GM21576 (cell line): ENCODE data around the gene VWF.
"Not testable (repeated sequence)": the region's sequence is repeated elsewhere in the genome, so short reads cannot be mapped to it uniquely, and the experiment has no call there.

Source experiments
- ATAC-seq: cut with Tn5 transposase; IDR thresholded peaks from one replicate; pipeline ENCODE4 v1.9.1; 2021; ENCODE audit warnings: mild to moderate bottlenecking, moderate library complexity; ENCODE audit not compliant: unreplicated experiment

VWF gene

DNA sequence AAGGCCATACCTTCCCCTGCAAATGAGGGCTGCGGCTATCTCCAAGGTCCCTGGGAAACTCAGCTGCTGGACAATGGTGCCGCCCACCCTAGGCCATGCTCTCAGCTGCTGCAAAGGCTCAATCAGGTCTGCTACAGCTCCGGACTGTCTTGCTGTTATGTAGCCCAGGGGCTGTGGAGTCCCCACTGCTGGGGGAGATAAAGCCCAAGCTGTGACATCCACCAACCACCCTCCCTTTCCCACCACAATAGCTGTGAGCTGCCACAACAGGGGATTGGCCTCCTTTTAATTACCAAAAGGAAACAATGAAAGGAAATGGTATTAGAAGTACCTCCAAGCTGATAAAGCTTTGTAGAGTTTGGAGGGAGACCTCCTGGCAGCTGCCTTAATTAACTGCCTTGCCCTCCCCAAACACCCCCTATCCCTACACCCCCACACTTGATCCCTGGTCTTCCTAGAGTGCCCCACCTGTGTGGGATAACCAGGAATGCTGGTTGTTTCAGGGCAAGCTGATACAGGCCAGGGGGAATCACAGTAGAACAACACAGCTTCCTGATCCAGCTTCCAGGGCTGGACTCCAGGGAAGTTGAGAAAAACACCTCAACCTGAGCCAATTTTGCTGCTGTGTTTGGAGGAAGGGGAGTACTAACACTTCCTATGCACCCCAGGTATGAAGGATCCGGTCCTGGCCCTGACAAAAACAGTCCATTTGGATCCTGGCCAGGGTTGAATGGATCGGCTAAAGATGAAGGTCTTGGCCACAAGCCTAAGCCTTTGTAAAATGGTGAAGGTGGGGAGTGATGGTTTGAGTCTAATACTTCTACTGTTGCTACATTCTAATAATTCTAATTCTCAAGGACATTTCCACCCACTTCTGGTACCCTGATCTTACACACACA, at the start of gene VWF:
Gene VWF (minus strand): TSS at position 260 of the 899 bp plus-strand sequence. CDS start 1,474 bp downstream, outside the sequence.
- ATAC-seq: no peak

DNA sequence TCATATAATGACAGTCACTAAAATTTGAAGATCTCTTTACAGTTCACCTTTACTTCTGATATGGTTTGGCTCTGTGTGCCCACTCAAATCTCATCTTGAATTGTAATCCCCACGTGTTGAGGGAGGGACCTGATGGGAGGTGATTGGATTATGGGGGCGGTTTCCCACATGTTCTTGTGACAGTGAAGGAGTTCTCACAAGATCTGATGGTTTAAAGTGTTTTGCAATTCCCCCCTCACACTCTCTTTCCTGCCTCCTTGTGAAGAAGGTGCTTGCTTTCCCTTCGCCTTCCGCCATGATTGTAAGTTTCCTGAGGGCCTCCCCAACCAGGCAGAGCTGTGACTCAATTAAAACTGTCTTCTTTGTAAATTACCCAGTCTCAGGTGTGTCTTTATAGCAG, 48.4 kb upstream of the VWF start:
- no peak for ATAC-seq

DNA sequence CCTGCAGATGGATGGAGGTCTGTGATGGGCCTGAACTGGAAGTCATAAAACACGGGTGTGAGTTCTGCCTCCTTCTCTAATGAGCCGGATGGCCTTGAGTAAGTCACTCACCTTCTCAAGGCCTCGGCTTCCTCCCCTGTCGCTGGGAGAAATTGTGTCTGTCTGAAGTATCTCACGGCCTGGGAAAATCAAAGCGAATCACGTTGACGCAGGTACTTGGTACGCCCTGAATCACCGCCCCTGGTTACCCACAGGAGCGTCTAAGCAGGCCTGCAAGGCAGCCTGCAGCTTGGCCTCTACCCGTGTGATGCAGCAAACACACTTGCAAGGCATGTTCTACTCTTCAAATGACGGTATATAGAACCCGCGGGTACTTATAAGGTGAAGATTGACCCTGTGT, 47.6 kb upstream of the VWF start:
- no peak for ATAC-seq

DNA sequence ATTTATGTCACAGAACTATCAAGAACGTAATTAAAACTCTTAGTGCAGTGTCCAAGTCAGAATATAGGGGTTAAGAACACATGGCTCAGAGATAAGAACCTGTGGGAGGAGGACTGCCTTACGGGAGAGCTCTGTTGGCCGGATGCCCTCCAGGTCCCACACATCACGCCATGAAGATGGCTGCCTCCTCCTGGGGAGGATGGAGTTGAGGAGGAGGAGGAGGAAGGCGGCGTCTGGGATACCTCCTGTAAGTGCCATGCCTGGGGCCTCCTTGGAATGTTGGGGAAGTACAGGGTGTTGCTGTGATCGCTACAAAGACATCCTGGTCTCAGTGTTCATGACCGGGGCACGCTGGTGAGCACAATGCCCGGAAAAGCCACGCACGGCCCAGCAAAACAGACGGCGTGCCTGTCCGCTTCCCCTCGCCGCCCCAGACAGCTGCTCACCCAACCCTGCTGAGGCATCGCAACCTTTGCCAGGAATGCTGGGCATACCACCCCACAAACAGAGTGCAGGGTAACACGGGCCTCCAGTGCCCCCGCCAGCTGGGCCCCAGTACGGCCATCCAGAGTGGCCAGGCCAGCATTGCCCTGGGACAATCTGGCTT, 47.0 kb upstream of the VWF start:
- ATAC-seq: no peak

DNA sequence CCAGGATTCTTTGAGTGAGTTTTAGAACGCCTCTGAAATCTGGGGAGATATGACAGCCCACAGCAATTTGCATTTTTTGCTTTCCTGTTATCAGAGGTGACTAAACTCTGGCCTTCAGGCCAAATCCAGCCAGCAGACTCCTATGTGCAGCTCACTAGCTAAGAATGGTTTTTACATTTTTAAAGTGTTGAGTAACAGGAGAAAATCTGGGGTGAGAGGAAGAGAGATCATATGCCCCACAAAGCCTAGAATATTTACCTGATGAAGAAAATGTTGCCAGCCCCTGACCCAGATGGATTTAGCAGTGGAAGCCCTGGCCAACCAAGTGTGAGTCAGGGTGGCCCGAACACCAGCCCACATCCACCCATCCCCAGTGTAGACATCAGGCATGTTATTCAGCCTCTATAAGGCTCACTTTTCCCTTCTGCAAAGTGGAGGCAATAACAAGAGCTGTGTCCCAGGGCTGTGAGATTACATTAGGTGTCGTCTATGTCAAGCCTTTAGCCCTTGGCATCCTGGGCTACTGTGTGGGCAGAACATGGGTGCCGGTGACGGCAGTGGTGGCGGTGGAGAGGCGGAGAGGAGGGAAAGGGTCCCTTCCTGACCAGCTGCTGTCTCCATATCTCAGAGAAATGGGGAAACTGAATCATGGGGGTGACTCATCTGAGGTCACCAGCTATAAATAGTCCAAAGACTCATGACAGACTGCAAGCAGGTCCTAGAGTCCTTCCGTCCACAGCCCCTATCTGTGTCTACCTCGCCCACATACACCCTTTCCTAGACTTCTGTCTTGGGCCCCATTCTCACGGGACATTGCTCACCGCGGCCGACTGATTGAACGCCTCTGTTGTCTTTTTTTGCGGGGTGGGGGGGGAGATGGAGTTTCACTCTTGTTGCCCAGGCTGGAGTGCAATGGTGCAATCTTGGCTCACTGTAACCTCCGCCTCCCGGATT, 43.1 kb upstream of the VWF start:
- ATAC-seq: peak; percentile 83

DNA sequence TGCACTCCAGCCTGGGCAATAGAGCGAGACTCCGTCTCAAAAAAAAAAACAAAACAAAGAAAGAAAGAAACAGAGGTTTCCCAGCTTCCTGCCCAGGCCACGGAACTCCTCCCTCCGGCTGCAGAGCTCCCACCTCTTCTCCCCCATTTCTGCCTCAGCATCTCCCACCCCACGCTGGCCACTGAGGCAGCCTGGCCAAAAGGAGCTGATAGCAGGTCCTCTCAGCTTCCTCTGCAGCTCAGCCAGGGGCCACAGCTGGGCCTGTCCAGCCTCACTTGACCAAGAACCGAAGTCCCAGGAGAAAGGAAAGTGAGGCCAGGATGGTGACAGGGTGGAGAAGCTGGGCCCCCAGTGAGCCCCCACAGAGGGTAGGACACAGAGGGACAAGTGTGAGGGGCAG, 42.3 kb upstream of the VWF start:
- no peak for ATAC-seq

DNA sequence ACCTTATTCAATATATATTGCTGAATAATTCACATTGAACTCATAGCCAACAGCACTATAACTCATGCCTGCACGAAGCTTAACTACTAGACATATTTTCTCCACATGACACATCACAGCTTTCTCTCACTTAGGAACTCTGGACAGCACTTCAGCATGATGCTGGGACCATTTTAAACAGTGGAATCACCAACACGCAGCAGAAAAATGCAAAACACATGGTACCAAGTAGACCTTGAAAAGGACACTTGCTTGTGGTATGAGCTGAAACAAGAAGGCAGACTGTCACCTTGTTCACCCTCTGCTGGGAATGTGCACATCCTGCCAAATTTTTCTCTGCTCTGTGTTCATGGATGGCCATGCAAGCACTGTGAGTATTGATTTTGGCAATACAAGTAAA, 40.9 kb upstream of the VWF start:
- no peak for ATAC-seq

DNA sequence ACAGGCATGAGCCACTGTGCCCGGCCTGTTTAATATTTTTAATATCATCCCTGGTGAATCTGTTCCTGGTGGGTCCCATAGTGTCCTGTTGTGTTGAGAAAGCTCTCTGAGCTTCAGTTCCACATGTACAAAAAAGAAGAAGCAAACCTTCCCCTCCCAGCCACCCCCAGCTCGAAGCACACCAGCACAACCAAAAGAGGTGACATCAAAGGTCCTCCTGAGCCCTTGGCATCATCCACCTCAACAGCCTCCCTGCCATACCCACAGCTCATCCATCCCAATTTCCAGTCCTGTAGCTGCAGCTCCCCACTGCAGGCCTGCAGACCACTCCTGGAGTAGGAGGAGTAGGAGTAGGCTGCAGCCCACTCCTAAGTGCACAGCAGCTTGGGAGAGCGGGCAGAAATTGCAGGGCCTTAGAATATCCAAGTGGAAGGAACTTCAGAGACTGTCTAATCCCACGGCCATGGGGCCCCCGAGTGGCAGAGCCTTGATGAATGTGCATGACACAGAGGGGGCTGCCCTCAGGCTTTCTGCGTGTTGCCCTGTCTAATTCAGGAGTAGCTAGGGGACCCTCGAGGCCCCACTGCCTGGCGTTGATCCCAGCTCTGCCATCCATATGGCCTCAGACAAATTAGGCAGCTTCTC, 39.1 kb upstream of the VWF start:
- ATAC-seq: no peak

DNA sequence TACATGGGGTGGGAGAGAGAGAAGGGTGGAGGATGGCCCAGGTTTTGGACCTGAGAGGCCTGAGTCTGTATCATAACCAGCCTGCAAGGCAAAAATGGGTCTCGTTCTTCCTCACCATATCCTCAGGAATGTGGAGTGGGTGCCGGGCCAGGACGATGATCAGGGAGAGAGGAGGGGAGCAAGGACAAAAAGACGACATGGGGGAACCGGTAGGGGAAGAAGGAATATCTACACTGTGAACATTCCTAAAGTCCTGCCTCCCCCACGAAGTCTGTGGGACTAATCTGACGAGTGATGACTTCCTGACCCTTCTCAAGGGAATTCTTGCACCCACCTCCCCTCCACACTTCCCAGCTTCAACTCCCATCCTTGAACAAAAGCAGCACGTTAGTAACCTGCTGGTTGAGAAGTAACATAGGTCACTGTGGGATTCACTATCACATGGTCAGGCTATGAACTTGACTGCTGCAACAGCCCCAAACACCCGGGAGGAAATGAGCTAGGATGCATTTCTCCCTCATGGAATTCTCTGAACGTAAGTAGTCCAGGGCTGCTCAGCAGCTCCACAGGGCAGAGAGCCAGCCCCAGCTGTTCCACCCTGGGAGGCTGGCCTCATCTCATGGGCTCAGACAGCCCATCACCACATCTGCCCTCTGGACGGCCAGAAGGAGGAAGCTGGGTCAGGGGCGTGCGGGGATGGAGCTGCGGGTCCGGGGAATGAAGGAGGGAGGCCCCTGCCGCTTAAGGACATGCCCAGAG, 36.8 kb upstream of the VWF start:
- no peak for ATAC-seq

DNA sequence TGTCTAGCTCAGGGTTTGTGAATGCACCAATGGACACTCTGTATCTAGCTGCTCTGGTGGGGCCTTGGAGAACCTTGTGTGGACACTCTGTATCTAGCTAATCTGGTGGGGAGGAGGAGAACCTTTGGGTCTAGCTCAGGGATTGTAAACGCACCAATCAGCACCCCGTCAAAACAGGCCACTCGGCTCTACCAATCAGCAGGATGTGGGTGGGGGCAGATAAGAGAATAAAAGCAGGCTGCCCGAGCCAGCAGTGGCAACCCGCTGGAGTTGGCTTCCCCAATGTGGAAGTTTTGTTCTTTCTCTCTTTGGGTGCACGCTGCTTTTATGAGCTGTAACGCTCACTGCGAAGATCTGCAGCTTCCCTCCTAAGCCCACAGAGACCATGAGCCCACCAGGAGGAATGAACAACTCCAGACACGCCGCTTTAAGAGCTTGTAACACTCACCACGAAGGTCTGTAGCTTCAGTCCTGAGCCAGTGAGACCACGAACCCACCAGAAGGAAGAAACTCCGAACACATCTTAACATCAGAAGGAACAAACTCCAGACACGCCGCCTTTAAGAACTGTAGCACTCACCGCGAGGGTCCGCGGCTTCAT, 35.7 kb upstream of the VWF start:
- ATAC-seq: not testable (repeated sequence)

DNA sequence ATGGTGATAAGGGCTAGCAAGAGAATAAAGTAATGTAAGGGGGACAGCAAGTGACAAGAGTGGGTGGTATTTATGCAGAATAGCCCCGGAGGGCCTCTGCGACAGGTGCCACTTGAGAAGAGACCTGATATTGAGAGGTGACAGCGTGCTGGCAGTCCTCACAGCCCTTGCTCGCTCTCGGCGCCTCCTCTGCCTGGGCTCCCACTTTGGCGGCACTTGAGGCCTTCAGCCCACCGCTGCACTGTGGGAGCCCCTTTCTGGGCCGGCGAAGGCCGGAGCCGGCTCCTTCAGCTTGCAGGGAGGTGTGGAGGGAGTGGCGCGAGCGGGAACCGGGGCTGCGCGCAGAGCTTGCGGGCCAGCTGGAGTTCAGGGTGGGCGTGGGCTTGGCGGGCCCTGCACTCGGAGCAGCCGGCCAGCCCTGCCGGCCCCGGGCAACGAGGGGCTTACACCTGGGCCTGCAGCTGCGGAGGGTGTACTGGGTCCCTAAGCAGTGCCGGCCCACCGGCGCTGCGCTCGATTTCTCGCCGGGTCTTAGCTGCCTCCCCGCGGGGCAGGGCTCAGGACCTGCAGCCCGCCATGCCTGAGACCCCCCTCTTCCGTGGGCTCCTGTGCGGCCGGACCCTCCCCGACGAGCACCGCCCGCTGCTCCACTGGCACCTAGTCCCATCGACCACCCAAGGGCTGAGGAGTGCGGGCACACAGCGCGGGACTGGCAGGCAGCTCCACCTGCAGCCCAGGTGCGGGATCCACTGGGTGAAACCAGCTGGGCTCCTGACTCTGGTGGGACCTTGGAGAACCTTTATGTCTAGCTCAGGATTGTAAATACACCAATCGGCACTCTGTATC, 34.9 kb upstream of the VWF start:
- ATAC-seq: not testable (repeated sequence)

DNA sequence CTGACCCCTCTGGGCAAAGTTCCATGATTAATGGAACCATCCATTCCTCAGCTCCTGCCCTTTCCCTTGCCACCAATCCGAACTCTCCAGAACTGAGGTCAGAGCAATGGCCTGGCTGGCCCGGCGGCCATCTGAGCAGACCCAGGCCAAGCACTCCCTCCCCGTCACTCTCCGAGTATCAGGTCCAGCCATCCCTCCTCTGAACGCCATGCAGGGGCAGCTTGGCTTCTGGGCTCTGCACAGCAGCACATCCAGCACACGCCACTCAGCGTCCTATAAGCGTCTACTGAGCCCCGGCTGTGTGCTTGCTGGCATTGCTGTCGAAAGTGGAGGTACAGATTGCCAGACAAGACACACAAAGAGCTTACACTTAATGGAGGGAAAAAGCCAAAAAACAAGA, 34.3 kb upstream of the VWF start:
- ATAC-seq: no peak

DNA sequence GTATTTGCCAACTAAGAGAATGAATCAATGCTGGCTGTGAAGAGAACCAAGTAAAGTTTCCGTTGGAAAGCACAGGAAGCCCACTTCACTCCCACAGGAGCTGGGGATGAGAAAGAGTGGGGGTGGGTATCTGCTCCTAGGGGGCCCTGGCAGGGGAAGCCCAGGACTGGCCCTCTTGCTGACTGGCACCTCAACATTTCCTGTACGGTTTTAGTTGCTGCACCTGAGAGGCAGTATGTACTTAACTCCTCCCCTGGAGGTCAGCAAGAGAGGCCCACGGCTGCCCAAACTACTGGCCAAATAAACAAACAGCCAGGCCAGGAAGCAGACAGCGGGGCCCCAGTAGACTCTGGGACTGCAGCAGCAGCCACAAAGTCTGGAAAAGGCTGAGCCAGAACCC, 33.8 kb upstream of the VWF start:
- ATAC-seq: no peak

DNA sequence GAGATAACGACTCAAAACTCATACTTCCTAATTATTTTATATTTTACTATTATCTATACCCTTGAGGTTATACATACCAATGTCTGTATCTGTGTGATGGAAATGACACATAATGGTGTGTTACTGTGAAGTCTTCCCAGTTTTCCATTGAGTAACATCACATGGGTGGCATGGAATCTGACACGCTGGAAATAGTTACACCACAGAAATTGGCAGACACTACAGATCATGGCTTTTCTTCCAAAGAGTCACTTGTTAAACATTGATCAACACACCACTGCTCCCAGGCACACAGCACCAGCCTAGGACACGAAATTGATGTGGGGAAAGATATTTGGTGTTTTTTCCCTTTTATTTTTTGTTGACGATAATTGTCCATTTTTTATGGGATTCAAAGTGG, 33.0 kb upstream of the VWF start:
- no peak for ATAC-seq

DNA sequence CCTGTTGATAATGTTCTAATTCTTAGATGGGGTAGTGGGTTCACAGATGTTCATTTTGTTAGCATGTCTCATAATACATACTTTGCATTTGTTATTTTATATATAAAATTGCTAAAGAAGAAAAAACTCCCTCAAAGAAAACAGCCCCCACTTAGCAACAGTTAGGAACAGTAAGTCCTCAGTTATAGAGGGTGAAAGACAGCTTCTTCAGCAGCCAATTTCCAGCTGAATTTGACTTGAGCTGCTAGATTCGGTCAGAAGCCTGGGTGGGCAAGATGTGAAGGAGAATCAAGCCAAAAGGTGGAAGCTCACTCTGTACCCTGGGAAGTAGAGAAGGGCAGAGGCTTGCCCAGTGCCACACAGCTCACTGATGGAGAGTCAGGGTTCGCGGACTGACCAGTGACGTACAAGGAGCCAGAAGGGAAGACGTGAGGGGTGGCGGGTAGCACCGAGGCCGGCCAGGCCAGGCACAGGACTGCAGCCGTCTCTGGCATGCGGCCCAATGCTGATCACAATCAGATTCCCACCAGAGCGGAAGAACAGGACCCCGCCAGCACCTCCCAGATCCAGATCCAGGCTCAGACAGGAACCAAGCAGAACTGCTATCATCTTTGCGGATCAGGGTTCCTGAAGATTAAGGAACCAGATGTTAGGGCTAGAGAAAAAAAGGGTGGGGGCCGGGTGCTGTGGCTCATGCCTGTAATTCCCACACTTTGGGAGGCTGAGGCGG, 30.4 kb upstream of the VWF start:
- no peak for ATAC-seq

DNA sequence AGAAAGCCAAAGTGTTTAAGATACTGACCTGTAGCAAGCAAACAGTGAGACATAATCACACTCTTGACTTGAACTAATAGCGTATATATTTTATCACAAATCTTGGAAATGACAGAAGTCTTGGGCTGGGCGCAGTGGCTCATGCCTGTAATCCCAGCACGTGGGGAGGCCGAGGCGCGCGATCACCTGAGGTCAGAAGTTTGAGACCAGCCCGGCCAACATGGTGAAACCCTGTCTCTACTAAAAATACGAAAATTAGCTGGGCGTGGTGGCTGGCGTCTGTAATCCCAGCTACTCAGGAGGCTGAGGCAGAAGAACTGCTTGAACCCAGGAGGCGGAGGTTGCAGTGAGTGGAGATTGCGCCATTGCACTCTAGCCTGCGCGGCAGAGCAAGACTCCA, 24.3 kb upstream of the VWF start:
- ATAC-seq: not testable (repeated sequence)

DNA sequence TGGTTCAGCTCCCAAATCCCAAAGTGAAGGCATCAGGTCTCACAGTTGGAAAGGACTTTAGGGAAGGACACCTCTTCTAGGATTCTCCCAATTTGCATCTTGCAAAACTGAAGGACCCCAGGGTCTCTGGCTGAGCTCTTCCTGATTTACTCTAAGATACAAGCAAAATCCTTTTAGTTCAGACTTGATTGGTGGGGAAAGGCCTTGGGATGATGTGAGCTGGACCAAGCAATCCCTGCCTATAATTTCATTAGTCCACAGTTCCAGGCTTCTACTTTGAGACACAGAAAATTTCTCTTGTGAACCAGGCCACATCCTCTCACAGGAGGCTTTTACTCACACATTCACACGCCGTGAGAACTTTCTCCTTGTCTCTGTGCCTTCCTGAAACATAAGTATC, 23.6 kb upstream of the VWF start:
- no peak for ATAC-seq

DNA sequence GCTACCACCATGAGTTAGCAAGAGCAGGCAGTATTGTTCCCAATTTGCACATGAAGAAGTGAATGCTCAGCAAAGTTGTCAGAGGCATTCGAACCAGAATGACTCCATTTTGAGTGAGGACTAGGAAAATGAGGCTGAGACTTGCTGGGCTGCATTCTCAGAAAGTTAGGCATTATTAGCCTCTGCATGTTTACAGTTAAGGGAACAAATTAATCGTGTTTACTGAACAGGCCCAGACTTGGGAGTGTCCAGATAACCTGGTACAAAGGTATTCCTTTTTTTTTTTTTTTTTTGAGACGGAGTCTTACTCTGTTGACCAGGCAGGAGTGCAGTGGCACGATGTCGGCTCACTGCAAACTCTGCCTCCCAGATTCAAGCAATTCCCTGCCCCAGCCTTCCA, 22.5 kb upstream of the VWF start:
- no peak for ATAC-seq
